Effector memory CD4-positive, alpha-beta T cell (primary cell): ENCODE data around the gene KLF6.

ENCODE experiments used
- DNase-seq, 3 donors: peaks; one replicate each; pipeline ENCODE4 v3.0.0-alpha.2; 2020
- H3K27ac ChIP-seq: 2 replicates; pipeline ENCODE4 v1.7.0; 2013; ENCODE audit warnings: mild to moderate bottlenecking, low read length, moderate library complexity; ENCODE audit not compliant: insufficient read depth, poor library complexity, severe bottlenecking
- H3K27me3 ChIP-seq: replicated peaks from 2 replicates; pipeline ENCODE4 v1.7.0; 2013; ENCODE audit warnings: mild to moderate bottlenecking, low read length; ENCODE audit not compliant: insufficient read depth, control insufficient read depth, poor library complexity, severe bottlenecking
- H3K36me3 ChIP-seq: 2 replicates; pipeline ENCODE4 v1.7.0; 2013; ENCODE audit warnings: mild to moderate bottlenecking, low read length, moderate library complexity; ENCODE audit not compliant: control insufficient read depth, insufficient read depth
- H3K4me1 ChIP-seq: 2 replicates; pipeline ENCODE4 v1.7.0; 2013; ENCODE audit warnings: low read length, mild to moderate bottlenecking; ENCODE audit not compliant: control insufficient read depth, insufficient read depth, poor library complexity, severe bottlenecking
- H3K4me3 ChIP-seq: 2 replicates; pipeline ENCODE4 v1.7.0; 2013; ENCODE audit warnings: low read length, low read depth, mild to moderate bottlenecking; ENCODE audit not compliant: insufficient read depth, poor library complexity, severe bottlenecking
- H3K9me3 ChIP-seq: 2 replicates; pipeline ENCODE4 v1.7.0; 2013; ENCODE audit warnings: mild to moderate bottlenecking, low read length, moderate library complexity; ENCODE audit not compliant: control insufficient read depth
- total RNA-seq, 3 donors: gene quantifications; one replicate each; lab custom pipeline; 2026; lab: John Stamatoyannopoulos, UW

KLF6 gene
- 1,854 to 3,401 (median 2,495) reads per million in 3 donors for total RNA-seq

- H3K4me1 ChIP-seq: peaks cover 26% of the 10 kb centered on the region
- H3K27ac ChIP-seq: peak within 1 kb of the TSS; percentile 99
- no peak for DNase-seq
- H3K27me3 ChIP-seq: no peaks in the 10 kb centered on the region
- peak within 1 kb of the TSS; percentile 94 for H3K4me3 ChIP-seq
- H3K9me3 ChIP-seq: no peaks in the 10 kb centered on the region
- peaks cover 33% of the 10 kb centered on the region for H3K36me3 ChIP-seq
These were observed at the start of gene KLF6 for GRCh38 chr10:3784510-3785250. Gene KLF6, minus strand, starts transcription at chr10:3785209. Its CDS starts 195 bp downstream, at chr10:3785014.

DNA sequence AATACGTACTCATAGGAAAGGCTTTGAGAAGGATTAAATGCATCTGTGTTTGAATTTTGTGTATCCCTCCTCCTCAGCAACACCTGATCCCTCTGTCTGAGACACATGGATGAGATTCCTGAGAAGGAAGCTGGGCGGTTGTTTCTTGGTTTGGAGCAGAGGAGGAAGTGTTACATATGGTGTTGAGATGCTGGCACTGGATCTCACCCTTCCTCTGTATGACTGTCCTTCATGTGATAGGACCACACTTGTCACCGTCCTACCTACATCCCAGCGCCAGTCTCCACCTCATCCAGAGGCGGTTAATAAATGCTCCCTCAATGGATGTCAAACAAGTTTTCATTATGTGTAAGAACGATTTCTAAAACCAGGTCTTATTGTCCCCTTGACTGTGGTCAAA is 49.4 kb upstream of the KLF6 start:
- no peak for DNase-seq

DNA sequence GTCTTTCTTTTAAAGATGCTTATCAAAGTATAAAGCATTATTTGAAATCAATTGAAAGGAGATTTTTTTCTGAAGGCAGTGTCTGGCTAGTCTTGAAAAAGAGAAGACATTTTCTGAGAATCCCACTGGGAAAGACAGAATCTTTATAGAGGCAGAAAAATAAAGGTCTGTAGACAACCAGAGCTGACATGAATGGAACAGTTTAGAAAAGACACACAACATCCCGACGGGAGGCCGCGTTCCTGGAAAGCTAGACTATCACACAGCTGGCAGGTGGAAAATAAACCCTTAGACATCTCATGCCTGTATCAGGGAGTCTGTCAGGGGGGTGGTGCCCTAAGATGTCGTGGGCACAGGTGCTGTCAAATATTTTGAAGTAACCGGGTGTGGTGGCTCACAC is 48.0 kb upstream of the KLF6 start:
- Histone ChIP-seq H3K27me3 (no peaks in the 10 kb centered on the region), H3K36me3 (no peaks in the 10 kb centered on the region), H3K9me3 (no peaks in the 10 kb centered on the region), H3K4me3 (no peak overlapping the region), H3K27ac (no peak overlapping the region), H3K4me1 (peaks cover 16% of the 10 kb centered on the region)
- no peak for DNase-seq

More for the DNA sequence above, 49.4 kb upstream of the KLF6 start:
- no peaks in the 10 kb centered on the region for H3K9me3 ChIP-seq
- H3K27me3 ChIP-seq: no peaks in the 10 kb centered on the region
- no peak overlapping the region for H3K27ac ChIP-seq
- H3K4me3 ChIP-seq: no peak overlapping the region
- H3K36me3 ChIP-seq: no peaks in the 10 kb centered on the region
- H3K4me1 ChIP-seq: peaks cover 5% of the 10 kb centered on the region

- no peak for DNase-seq
- no peaks in the 10 kb centered on the region for H3K9me3 ChIP-seq
These were observed 47.2 kb upstream of the KLF6 start for GRCh38 chr10:3832022-3832786.

GRCh38 chr10:3831608-3832007 is 46.6 kb upstream of the KLF6 start:
- Histone ChIP-seq H3K36me3 (no peaks in the 10 kb centered on the region), H3K27ac (no peak overlapping the region), H3K9me3 (no peaks in the 10 kb centered on the region), H3K27me3 (no peaks in the 10 kb centered on the region), H3K4me3 (no peak overlapping the region), H3K4me1 (peaks cover 16% of the 10 kb centered on the region)
- no peak for DNase-seq

More at GRCh38 chr10:3832022-3832786, 47.2 kb upstream of the KLF6 start:
- H3K27me3 ChIP-seq: no peaks in the 10 kb centered on the region
- H3K36me3 ChIP-seq: no peaks in the 10 kb centered on the region
- H3K4me1 ChIP-seq: peaks cover 16% of the 10 kb centered on the region
- H3K27ac ChIP-seq: no peak overlapping the region
- no peak overlapping the region for H3K4me3 ChIP-seq

- no peak for DNase-seq
These were observed 45.9 kb upstream of the KLF6 start for GRCh38 chr10:3830946-3831345.

DNA sequence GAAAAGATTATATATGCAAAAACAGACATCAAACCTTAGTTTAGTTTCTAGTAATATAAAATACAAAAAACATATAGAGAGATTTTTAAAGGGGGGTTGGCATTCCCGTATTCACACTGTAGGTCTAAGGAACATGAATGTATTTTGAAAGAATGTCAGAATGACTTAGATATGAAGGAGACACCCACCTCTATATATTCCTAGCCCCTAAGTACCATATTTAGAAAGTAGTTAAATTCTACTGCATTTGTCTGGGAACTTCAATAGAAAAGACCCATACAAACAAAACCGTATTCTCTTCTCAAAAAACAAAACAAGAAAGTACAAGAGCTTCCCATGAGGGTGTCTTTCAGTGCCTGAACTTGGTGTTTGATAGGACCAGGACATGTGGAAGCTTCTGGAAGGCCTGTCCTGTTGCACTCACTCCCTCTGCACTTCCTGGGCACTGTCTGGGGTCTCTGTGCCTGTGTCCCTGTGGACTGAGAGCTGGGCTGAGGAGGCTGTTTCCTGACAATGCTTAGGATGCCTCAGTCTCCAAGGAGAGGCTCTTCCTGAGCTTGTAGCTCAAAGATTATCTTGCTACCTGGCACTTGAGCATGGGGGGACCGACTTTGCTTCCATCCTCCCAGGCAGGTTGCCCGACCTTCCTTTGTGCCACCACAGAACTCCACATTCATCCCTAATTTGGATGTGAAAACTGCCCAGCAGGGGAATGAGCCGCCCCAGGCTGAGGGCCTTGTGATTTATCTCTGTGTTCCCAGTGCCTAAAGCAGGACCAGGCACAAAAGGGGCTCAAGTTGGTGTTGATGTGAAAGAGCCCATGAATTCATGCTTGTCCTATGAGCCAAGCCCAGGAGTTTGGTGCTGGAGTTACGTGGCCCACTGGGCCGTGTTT is 44.4 kb upstream of the KLF6 start:
- Histone ChIP-seq H3K4me3 (peak overlapping the region; percentile 35), H3K4me1 (peaks cover 16% of the 10 kb centered on the region), H3K36me3 (no peaks in the 10 kb centered on the region), H3K9me3 (no peaks in the 10 kb centered on the region), H3K27ac (peak overlapping the region; percentile 74), H3K27me3 (no peaks in the 10 kb centered on the region)
- no peak for DNase-seq

More at GRCh38 chr10:3830946-3831345, 45.9 kb upstream of the KLF6 start:
- no peaks in the 10 kb centered on the region for H3K36me3 ChIP-seq
- H3K27ac ChIP-seq: no peak overlapping the region
- no peaks in the 10 kb centered on the region for H3K9me3 ChIP-seq
- no peak overlapping the region for H3K4me3 ChIP-seq
- no peaks in the 10 kb centered on the region for H3K27me3 ChIP-seq
- H3K4me1 ChIP-seq: peaks cover 16% of the 10 kb centered on the region

- H3K4me3 ChIP-seq: peak overlapping the region; percentile 35
- H3K27ac ChIP-seq: peak overlapping the region; percentile 74
- no peak for DNase-seq
- H3K27me3 ChIP-seq: no peaks in the 10 kb centered on the region
- H3K9me3 ChIP-seq: no peaks in the 10 kb centered on the region
- H3K4me1 ChIP-seq: peaks cover 16% of the 10 kb centered on the region
- no peaks in the 10 kb centered on the region for H3K36me3 ChIP-seq
These were observed 43.6 kb upstream of the KLF6 start for GRCh38 chr10:3828404-3829155.

DNA sequence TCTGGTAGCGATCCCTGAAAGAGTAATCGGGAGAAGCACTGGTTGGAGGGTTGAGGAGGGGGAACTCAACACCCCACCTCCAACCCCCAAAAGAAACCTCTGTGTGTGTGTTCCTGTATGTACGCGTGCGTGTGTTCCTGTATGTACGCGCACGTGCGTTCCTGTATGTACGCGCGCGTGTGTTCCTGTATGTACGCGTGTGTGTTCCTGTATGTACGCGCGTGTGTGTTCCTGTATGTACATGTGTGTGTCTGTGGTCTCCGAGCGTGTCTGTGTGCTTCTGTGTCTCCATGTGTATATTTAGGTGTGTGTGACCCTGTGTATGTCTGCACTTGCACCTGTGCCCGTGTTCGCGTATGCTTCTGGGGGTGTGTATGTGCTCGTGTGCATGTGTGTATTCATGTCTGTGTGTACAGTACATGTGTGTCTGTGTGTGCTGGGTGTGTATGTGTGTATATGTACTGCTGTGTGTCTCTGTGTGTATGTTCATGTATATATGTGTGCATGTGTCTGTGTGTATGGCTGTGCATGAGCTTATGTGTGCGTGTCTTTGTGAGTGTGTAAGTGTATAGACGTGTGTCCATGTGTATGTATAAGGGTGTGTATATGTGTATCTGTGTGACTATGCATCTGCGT is 42.9 kb upstream of the KLF6 start:
- Histone ChIP-seq H3K36me3 (no peaks in the 10 kb centered on the region), H3K4me3 (no peak overlapping the region), H3K27ac (peak overlapping the region; percentile 74), H3K27me3 (no peaks in the 10 kb centered on the region), H3K4me1 (peaks cover 16% of the 10 kb centered on the region), H3K9me3 (no peaks in the 10 kb centered on the region)
- DNase-seq: no peak
